ENCODE results near the gene MOCS2. TPM values are rescaled to one million over a fixed set of nuclear protein-coding genes. Genes with fewer than 3 reads are reported as not detected.

MOCS2 gene, protein sequence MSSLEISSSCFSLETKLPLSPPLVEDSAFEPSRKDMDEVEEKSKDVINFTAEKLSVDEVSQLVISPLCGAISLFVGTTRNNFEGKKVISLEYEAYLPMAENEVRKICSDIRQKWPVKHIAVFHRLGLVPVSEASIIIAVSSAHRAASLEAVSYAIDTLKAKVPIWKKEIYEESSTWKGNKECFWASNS
- 42.2 and 54.1 TPM in 2 replicates for total RNA-seq

DNA sequence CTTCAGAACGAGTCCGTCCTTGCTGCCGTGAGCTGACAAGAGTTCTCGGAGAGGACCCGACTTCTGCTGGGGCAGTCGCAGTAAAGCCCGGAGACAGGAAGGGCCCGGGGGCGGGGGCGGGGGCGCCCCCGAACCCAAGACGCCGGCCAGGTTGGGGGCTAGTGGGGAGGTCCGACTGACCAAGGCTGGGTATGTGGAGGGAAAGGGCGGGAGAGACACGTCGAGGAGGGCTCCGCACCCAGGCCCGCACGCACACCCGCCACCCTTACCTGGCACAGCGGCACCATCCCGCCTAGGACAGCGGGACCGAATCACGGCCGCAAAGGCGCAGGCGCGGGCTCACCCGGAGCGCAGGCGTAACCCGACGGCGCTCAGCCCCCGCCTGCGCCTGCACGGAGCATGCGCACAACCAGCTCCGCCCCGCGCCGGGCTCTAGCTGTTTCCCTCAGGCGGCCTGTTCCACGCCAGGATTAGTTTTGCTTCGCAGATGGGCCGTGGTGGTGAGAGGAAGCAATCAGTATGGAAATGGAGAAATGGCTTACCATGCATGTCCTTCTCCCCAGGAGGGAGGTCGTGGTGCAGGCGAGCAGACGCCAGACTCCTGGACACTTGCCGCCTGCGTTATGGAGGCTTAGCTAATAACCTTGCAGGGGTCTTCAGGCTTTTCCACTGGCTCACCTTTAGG, at the start of gene MOCS2:
Gene MOCS2 (minus strand): TSS at position 315 of the 685 bp plus-strand sequence. CDS start 2,583 bp downstream, outside the sequence.

Other genes starting within 250 kb of the MOCS2 start
- gene ITGA2, start 120.4 kb downstream of the MOCS2 start, total RNA-seq = 22.8 and 24.5 TPM in 2 replicates